Adrenal gland (tissue), 12 donors: ENCODE data around the gene ITGA6. TPM values are rescaled to one million over a fixed set of nuclear protein-coding genes. Genes with fewer than 3 reads are reported as not detected.
"Not testable (repeated sequence)": the region's sequence is repeated elsewhere in the genome, so short reads cannot be mapped to it uniquely, and the experiment has no call there.

Source experiments
- DNase-seq, 7 donors: peaks; one replicate each; pipeline ENCODE4 v3.0.0-alpha.2; 2019 to 2020
- H3K27ac ChIP-seq, 5 donors: fragments of 200-600 bp; sonication (generic) in 4 of 5; 1 replicate in 3 of 5; 2 replicates in 2 of 5; pipeline versions ENCODE4 v1.5.1 to v1.8.0; 2016 to 2020; ENCODE audit warnings: mild to moderate bottlenecking in 1 of 5
- H3K27me3 ChIP-seq: fragments of 200-600 bp; 2 replicates; pipeline ENCODE4 v1.8.0; 2021
- H3K36me3 ChIP-seq, 2 donors: fragments of 200-600 bp; replicated peaks in 1 of 2; 1 replicate in 1 of 2; 2 replicates in 1 of 2; pipeline versions ENCODE4 v1.5.1 to v1.8.0; 2018 to 2022
- H3K4me1 ChIP-seq, 2 donors: fragments of 200-600 bp; replicated peaks in 1 of 2; 1 replicate in 1 of 2; 2 replicates in 1 of 2; pipeline versions ENCODE4 v1.5.1 to v1.8.0; 2018 to 2021
- H3K4me3 ChIP-seq, 4 donors: fragments of 200-600 bp; sonication (generic) in 3 of 4; one replicate each; pipeline ENCODE4 v1.5.1; 2016 to 2018
- H3K9me3 ChIP-seq, 3 donors: fragments of 200-600 bp; sonication (generic) in 1 of 3; replicated peaks in 1 of 3; 1 replicate in 2 of 3; 2 replicates in 1 of 3; pipeline versions ENCODE4 v1.5.1 to v1.8.0; 2016 to 2021
- CTCF ChIP-seq, 6 experiments: fragments of 450-650 bp in 4 of 6; fragments of 200-600 bp in 2 of 6; sonication (generic) in 1 of 6; IDR thresholded peaks; 1 replicate in 5 of 6; 2 replicates in 1 of 6; pipeline versions ENCODE4 v1.5.1 to v1.8.0; 2016 to 2021; ENCODE audit warnings: antibody characterized with exemption in 6 of 6, mild to moderate bottlenecking in 2 of 6, moderate library complexity in 1 of 6
- POLR2A ChIP-seq, 2 donors: fragments of 450-650 bp; IDR thresholded peaks; one replicate each; pipeline ENCODE4 v1.6.1; 2017; ENCODE audit warnings: antibody characterized with exemption in 2 of 2, mild to moderate bottlenecking in 2 of 2, moderate library complexity in 1 of 2
- WGBS, 4 donors: extraction: QIAGEN DNeasy Blood & Tissue Kit in 2 of 4; methylation state at CpG; one replicate each; pipeline versions ENCODE4 v1.1.5 to v1.1.7; 2013 to 2017; 5-methylcytosine and 5-hydroxymethylcytosine counted together
- intact Hi-C, 2 donors: fragments of 100-400 bp; cut with DNase I; formaldehyde crosslinking; loops; one replicate each; pipeline versions ENCODE4 v1.14.1 to v1.15.0; 2022 to 2023
- polyA plus RNA-seq, 3 donors: library from polyadenylated mRNA; stranded (reverse); fragments of 200-250 nt in 2 of 3; fragments of 350-450 nt in 1 of 3; fragmentation: Illumina TruSeq in 1 of 3; extraction: RNeasy Lipid Tissue Mini Kit (QIAGEN cat#74804) in 1 of 3; gene quantifications; one replicate each; pipeline ENCODE4 v1.2.3, GENCODE V29; 2013 to 2014
- total RNA-seq, 9 donors: library from RNA; depleted of rRNA in 4 of 9; stranded (reverse); fragments of >200 nt in 4 of 9; fragments of 120-200 nt in 1 of 9; fragmentation: NEBNext Ultra II Directional in 1 of 9; extraction: Animal tissue kit (Norgen Biotek cat#: 25700) in 1 of 9; gene quantifications; one replicate each; pipeline versions ENCODE4 v1.1.0 to v1.2.4, GENCODE V29; 2013 to 2023
- donor health status: healthy with polysubstance abuse.
- donor health status: Bipolar disorder and iron deficiency.
- donor health status: DM: yes; HTN: yes; CAD: no.
- donor health status: DM: no; HTN: no; CAD: no.
- donor health status: DM: no; HTN: no; CAD: no.
- donor health status: DM: yes; HTN: yes; CAD: no.

The ITGA6 gene
- total and polyA plus RNA-seq, 12 donors, result 5.1 to 20.3 (median 10.0) TPM

GRCh38 chr2:172545408-172546075, 118.2 kb downstream of the ITGA6 start:
- Histone ChIP-seq H3K4me3 (no peak overlapping the region), H3K4me1 (no peaks in the 10 kb centered on the region), H3K27me3 (no peaks in the 10 kb centered on the region), H3K9me3 (no peaks in the 10 kb centered on the region), H3K36me3 (no peaks in the 10 kb centered on the region), H3K27ac (no peak overlapping the region)
- WGBS, 4 donors, result 74 to 97% (median 96%) methylated on average over 2 of the region's 2 CpGs
- intact Hi-C loops, result no loop called here
- no peak for TF ChIP-seq POLR2A (IDR thresholded peaks at IDR 0.05)
- TF ChIP-seq CTCF (IDR thresholded peaks at IDR 0.05), result no peak
- DNase-seq, result no peak

GRCh38 chr2:172549131-172549530, 121.7 kb downstream of the ITGA6 start:
- WGBS, 4 donors, result 90 to 100% (median 97%) methylated on average over 1 of the region's 1 CpG
- DNase-seq, result no peak
- H3K9me3 ChIP-seq, result no peaks in the 10 kb centered on the region
- H3K27me3 ChIP-seq, result no peaks in the 10 kb centered on the region
- no peak overlapping the region for H3K4me3 ChIP-seq
- TF ChIP-seq CTCF (IDR thresholded peaks at IDR 0.05) (no peak), POLR2A (IDR thresholded peaks at IDR 0.05) (no peak)
- H3K4me1 ChIP-seq, result no peaks in the 10 kb centered on the region
- no peaks in the 10 kb centered on the region for H3K36me3 ChIP-seq
- H3K27ac ChIP-seq, result no peak overlapping the region
- intact Hi-C loops, result no loop called here

- H3K27ac ChIP-seq, H3K27me3 ChIP-seq, intact Hi-C loops, DNase-seq, H3K4me1 ChIP-seq, H3K36me3 ChIP-seq, H3K4me3 ChIP-seq, H3K9me3 ChIP-seq: not testable (repeated sequence)
- 24 to 56% (median 38%) methylated on average over 1 of the region's 1 CpG for WGBS, 4 donors
Observed at GRCh38 chr2:172549802-172550201, 122.4 kb downstream of the ITGA6 start.

GRCh38 chr2:172550419-172550818, 123.0 kb downstream of the ITGA6 start:
- Histone ChIP-seq H3K36me3 (no peaks in the 10 kb centered on the region), H3K27ac (no peak overlapping the region), H3K4me3 (no peak overlapping the region), H3K27me3 (no peaks in the 10 kb centered on the region), H3K9me3 (no peaks in the 10 kb centered on the region), H3K4me1 (peaks cover 0 to 5% of the 10 kb centered on the region in 2 donors)
- DNase-seq, result no peak
- TF ChIP-seq POLR2A (IDR thresholded peaks at IDR 0.05), result no peak
- TF ChIP-seq CTCF (IDR thresholded peaks at IDR 0.05), result no peak
- intact Hi-C loops, result no loop called here

- H3K4me3 ChIP-seq, result no peak overlapping the region
- intact Hi-C loops, result no loop called here
- no peaks in the 10 kb centered on the region for H3K9me3 ChIP-seq
- TF ChIP-seq CTCF (IDR thresholded peaks at IDR 0.05) (no peak), POLR2A (IDR thresholded peaks at IDR 0.05) (no peak)
- DNase-seq, result no peak
- no peaks in the 10 kb centered on the region for H3K36me3 ChIP-seq
- no peaks in the 10 kb centered on the region for H3K27me3 ChIP-seq
- peaks cover 0 to 5% of the 10 kb centered on the region in 2 donors for H3K4me1 ChIP-seq
- H3K27ac ChIP-seq, result no peak overlapping the region
Observed at GRCh38 chr2:172551271-172551670, 123.9 kb downstream of the ITGA6 start.
